SU-DHL-6 (cell line): ENCODE results near the gene PPP1R13L.

Experiments used
- H2AFZ ChIP-seq: fragments of 200-600 bp; sonication (generic); 2 replicates; pipeline ENCODE4 v1.6.1; 2014; ENCODE audit warnings: low read depth, mild to moderate bottlenecking, moderate library complexity, mixed read lengths, antibody characterized with exemption, low read length; ENCODE audit not compliant: severe bottlenecking
- H3F3A ChIP-seq: fragments of 200-600 bp; shearing (Covaris generic); 2 replicates; pipeline ENCODE4 v1.6.0; 2016; ENCODE audit warnings: antibody characterized with exemption, mild to moderate bottlenecking; ENCODE audit not compliant: insufficient read depth
- H3K27ac ChIP-seq: fragments of 200-600 bp; sonication (generic); 2 replicates; pipeline ENCODE4 v1.5.1; 2016; ENCODE audit warnings: low read depth, mild to moderate bottlenecking, low read length, moderate library complexity, mixed read lengths
- H3K27me3 ChIP-seq: fragments of 200-600 bp; sonication (generic), shearing (Covaris generic); 2 replicates; pipeline ENCODE4 v1.6.0; 2014; ENCODE audit warnings: mild to moderate bottlenecking, low read length
- H3K36me3 ChIP-seq: fragments of 200-600 bp; sonication (generic); 2 replicates; pipeline ENCODE4 v1.6.1; 2014; ENCODE audit warnings: mild to moderate bottlenecking, low read length, mixed read lengths
- H3K4me2 ChIP-seq: fragments of 300-600, 200-600 bp; shearing (Covaris generic), sonication (generic); 2 replicates; pipeline ENCODE4 v1.6.0; 2014; ENCODE audit warnings: low read length, low read depth, mild to moderate bottlenecking; ENCODE audit not compliant: poor library complexity, severe bottlenecking
- H3K4me3 ChIP-seq: fragments of 200-600 bp; sonication (generic); 2 replicates; pipeline ENCODE4 v1.5.1; 2014; ENCODE audit warnings: antibody characterized with exemption, low read length, mild to moderate bottlenecking, mixed read lengths; ENCODE audit not compliant: insufficient read depth, poor library complexity, severe bottlenecking
- H3K79me2 ChIP-seq: fragments of 200-600 bp; sonication (generic); 2 replicates; pipeline ENCODE4 v1.6.1; 2014; ENCODE audit warnings: mild to moderate bottlenecking, low read length, moderate library complexity; ENCODE audit not compliant: insufficient read depth
- H3K9ac ChIP-seq: fragments of 200-600 bp; sonication (generic); 2 replicates; pipeline ENCODE4 v1.7.0; 2014; ENCODE audit warnings: mild to moderate bottlenecking, low read length
- H3K9me2 ChIP-seq: fragments of 200-600 bp; sonication (generic); replicated peaks from 2 replicates; pipeline ENCODE4 v1.6.1; 2014; ENCODE audit warnings: low read length; ENCODE audit not compliant: insufficient read depth
- H3K9me3 ChIP-seq: fragments of 200-600 bp; sonication (generic); 2 replicates; pipeline ENCODE4 v1.6.1; 2014; ENCODE audit warnings: low read length, mixed read lengths; ENCODE audit not compliant: insufficient read depth
- H4K20me1 ChIP-seq: fragments of 200-600 bp; sonication (generic); 2 replicates; pipeline ENCODE4 v1.6.1; 2014; ENCODE audit warnings: low read depth, mild to moderate bottlenecking, antibody characterized with exemption, low read length, moderate library complexity, mixed read lengths
- EZH2phosphoT487 ChIP-seq: fragments of 200-600 bp; sonication (generic), shearing (Covaris generic); conservative IDR thresholded peaks from 2 replicates; pipeline ENCODE4 v1.6.1; 2018; ENCODE audit warnings: mild to moderate bottlenecking, antibody characterized with exemption, low read length, moderate library complexity, mixed read lengths
- TF ChIP-seq, protein P1 (sequence below): fragments of 200-600 bp; sonication (generic); IDR thresholded peaks from one replicate; pipeline ENCODE4 v1.5.1; 2017; ENCODE audit warnings: antibody characterized with exemption, mild to moderate bottlenecking, low read length, moderate library complexity; ENCODE audit not compliant: insufficient read depth, poor library complexity, severe bottlenecking

PPP1R13L gene

DNA sequence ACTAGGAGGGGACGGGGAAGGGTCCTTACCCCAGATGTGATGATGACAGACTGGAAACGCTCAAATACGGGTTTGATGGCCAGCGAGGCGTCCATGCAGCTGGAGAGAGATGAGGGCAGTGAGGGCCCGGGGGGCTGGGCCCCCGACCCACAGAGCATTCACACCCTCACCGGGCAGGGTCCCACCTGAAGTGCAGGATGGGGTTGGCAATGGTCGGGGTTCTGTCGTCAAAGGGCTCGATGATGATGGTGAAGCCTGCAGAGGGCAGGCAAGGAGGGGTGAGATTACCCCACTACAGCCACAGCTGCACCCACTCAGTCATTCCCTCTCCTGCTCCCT is 47.5 kb downstream of the PPP1R13L start:
- no peaks in the 10 kb centered on the region for H3K79me2 ChIP-seq
- no peaks in the 10 kb centered on the region for H3K9me2 ChIP-seq
- no peak overlapping the region for H3K4me3 ChIP-seq
- no peak overlapping the region for H3K9ac ChIP-seq
- H3K4me2 ChIP-seq: no peak overlapping the region
- no peaks in the 10 kb centered on the region for H4K20me1 ChIP-seq
- H3K9me3 ChIP-seq: no peaks in the 10 kb centered on the region
- no peak overlapping the region for H2AFZ ChIP-seq
- no peaks in the 10 kb centered on the region for H3K36me3 ChIP-seq
- H3K27ac ChIP-seq: no peak overlapping the region
- no peaks in the 10 kb centered on the region for H3F3A ChIP-seq
- no peaks in the 10 kb centered on the region for H3K27me3 ChIP-seq
- TF ChIP-seq EZH2phosphoT487: no peak
- TF ChIP-seq, protein P1, sequence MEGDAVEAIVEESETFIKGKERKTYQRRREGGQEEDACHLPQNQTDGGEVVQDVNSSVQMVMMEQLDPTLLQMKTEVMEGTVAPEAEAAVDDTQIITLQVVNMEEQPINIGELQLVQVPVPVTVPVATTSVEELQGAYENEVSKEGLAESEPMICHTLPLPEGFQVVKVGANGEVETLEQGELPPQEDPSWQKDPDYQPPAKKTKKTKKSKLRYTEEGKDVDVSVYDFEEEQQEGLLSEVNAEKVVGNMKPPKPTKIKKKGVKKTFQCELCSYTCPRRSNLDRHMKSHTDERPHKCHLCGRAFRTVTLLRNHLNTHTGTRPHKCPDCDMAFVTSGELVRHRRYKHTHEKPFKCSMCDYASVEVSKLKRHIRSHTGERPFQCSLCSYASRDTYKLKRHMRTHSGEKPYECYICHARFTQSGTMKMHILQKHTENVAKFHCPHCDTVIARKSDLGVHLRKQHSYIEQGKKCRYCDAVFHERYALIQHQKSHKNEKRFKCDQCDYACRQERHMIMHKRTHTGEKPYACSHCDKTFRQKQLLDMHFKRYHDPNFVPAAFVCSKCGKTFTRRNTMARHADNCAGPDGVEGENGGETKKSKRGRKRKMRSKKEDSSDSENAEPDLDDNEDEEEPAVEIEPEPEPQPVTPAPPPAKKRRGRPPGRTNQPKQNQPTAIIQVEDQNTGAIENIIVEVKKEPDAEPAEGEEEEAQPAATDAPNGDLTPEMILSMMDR: no peak

DNA sequence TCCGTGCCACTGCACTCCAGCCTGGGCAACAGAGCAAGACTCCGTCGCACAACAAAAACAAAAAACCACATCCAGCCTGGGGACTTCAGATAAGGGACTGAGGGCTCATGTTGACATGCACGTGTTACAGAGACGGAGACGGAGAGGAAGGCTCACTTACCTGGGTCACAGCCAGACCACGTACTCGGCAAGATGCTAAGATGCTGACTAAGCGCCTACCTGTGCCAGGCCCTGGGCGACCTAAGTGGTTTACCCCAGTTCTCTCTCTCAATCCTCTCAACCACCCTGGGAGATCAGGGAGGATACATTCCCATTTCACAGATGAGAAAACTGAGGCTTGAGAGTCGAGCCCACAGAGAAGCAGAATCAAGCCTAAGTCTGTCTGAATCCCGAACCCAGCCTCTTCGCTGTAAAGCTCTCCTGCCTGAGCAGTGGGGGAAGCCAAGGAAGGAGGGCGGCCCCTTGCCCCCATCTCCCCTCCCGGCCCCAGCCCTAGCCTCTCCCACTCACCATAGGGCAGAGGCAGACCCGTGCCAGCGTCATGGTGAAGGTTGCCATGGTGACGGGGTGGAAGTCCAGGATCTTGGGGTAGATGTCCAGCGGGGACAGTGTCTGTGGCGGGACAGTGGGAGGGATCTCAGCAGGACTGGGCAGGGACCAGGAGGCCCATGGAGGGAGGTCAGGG is 48.0 kb downstream of the PPP1R13L start:
- H3K27ac ChIP-seq: no peak overlapping the region
- no peak overlapping the region for H3K4me2 ChIP-seq
- H3K79me2 ChIP-seq: no peaks in the 10 kb centered on the region
- H3K4me3 ChIP-seq: no peak overlapping the region
- H3F3A ChIP-seq: no peaks in the 10 kb centered on the region
- H3K9ac ChIP-seq: no peak overlapping the region
- TF ChIP-seq, protein P1: no peak
- TF ChIP-seq EZH2phosphoT487: no peak
- no peaks in the 10 kb centered on the region for H3K27me3 ChIP-seq
- H4K20me1 ChIP-seq: no peaks in the 10 kb centered on the region
- H3K9me2 ChIP-seq: no peaks in the 10 kb centered on the region
- H2AFZ ChIP-seq: no peak overlapping the region
- H3K36me3 ChIP-seq: no peaks in the 10 kb centered on the region
- no peaks in the 10 kb centered on the region for H3K9me3 ChIP-seq

DNA sequence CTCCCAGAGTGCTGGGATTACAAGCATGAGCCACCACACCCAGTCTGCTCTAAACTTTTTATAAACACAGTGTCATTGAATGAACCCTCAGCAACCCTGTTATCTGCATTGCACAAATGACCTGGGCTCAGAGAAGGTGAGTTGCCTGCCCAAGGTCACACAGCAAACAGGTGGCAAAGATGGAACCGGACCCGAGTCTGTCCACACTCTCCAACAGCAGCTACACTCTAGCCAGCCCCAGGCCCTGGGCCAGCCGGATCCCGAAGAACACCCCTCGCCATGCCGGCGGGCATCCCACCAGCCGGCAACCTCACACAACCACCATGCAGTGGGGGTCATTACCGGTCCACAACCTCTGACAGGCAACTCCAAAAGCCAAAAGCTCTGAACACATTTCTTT is 49.0 kb downstream of the PPP1R13L start:
- no peaks in the 10 kb centered on the region for H4K20me1 ChIP-seq
- H3K9me2 ChIP-seq: no peaks in the 10 kb centered on the region
- no peak overlapping the region for H2AFZ ChIP-seq
- no peaks in the 10 kb centered on the region for H3K79me2 ChIP-seq
- no peak overlapping the region for H3K27ac ChIP-seq
- no peak overlapping the region for H3K4me3 ChIP-seq
- no peak overlapping the region for H3K4me2 ChIP-seq
- H3K9me3 ChIP-seq: no peaks in the 10 kb centered on the region
- H3F3A ChIP-seq: no peaks in the 10 kb centered on the region
- no peak for TF ChIP-seq EZH2phosphoT487
- TF ChIP-seq, protein P1: no peak
- no peak overlapping the region for H3K9ac ChIP-seq
- H3K36me3 ChIP-seq: no peaks in the 10 kb centered on the region
- no peaks in the 10 kb centered on the region for H3K27me3 ChIP-seq

DNA sequence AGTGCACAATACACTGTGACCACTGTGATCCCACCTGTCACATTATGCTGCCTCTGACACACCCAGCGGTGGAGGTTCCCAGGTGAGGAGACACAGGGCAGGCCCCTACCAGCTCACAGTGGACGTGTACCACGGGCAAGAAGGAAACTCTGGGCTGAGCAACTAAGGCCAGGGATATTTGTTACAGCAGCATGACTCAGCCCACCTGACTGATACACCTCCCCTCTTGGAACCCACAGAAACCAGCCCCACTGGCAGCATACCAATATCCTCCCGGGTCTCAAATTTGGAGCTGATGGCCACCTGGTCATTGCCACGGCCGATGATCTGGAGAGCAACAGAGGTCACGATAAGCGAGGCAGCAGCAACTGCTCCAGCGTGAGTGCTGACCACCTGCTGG is 49.5 kb downstream of the PPP1R13L start:
- TF ChIP-seq, protein P1: no peak
- TF ChIP-seq EZH2phosphoT487: no peak

More for the DNA sequence above, 49.5 kb downstream of the PPP1R13L start:
- Histone ChIP-seq H3K9me3 (no peaks in the 10 kb centered on the region), H3K4me2 (no peak overlapping the region), H2AFZ (no peak overlapping the region), H3K9me2 (no peaks in the 10 kb centered on the region), H3F3A (no peaks in the 10 kb centered on the region), H3K27me3 (no peaks in the 10 kb centered on the region), H3K4me3 (no peak overlapping the region), H3K27ac (no peak overlapping the region), H3K36me3 (no peaks in the 10 kb centered on the region), H4K20me1 (no peaks in the 10 kb centered on the region), H3K79me2 (no peaks in the 10 kb centered on the region), H3K9ac (no peak overlapping the region)
